ENCODE results near the gene QKI.
A peak's percentile ranks its signal among the peaks of the same experiment; 100 is the strongest.
"Not testable (repeated sequence)": the region's sequence is repeated elsewhere in the genome, so short reads cannot be mapped to it uniquely, and the experiment has no call there.

Gene QKI

DNA sequence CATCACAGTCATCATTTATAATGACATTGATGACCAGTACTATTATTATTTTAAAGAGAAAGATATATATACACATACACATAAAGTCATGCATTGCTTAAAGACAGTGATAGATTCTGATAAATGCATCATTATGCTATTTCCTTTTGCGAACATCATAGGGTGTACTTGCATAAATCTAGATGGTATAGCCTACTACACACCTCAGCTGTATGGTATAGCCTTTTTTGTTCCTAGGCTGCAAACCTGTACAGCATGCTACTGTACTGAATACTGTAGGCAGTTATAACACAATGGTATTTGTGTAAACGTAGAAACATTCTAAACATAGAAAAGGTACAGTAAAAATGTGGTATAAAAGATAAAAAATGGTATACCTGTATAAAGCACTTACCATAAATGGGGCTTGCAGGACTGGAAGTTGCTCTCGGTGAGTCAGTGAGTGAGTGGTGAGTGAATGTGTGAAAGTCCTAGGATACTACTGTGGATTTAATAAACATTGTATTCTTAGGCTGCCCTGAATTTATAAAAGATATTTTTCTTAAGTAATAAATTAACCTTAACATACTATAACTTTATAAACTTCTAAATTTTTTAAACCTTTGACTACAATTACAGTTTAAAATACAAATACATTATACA lies 23.9 kb downstream of the QKI start:
- no peak for DNase-seq

DNA sequence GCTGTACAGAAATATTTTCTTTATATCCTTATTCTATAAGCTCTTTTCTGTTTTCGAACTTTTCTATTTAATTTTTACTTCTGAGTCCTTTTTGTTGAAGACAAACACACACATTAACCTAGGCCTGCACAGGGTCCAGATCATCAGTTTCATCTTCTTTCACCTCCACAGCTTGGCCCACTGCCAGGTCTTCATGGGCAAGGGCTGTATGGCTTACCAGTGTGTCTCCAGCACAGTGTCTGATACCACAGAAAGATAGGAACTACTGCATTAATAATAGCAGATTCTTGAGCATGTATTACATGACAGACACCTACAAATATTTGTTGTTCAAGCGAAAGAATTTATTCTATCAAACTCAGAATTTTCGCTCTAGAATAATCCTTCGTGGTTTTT lies 24.4 kb downstream of the QKI start:
- peak in 9 of 51 donors; percentile 8 to 42 (median 29) for DNase-seq

DNA sequence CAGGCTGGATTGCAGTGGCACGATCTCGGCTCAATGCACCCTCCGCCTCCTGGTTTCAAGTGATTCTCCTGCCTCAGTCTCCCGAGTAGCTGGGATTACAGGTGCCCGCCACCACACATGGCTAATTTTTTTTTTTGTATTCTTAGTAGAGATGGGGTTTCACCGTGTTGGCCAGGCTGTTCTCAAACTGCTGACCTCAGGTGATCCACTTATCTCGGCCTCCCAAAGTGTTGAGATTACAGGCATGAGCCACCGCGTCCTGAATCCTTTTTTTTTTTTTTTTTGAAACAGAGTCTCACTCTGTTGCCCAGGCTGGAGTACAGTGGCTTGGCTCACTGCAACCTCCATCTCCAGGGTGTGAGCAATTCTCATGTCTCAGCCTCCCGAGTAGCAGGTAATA lies 24.9 kb downstream of the QKI start:
- not testable (repeated sequence) for DNase-seq

DNA sequence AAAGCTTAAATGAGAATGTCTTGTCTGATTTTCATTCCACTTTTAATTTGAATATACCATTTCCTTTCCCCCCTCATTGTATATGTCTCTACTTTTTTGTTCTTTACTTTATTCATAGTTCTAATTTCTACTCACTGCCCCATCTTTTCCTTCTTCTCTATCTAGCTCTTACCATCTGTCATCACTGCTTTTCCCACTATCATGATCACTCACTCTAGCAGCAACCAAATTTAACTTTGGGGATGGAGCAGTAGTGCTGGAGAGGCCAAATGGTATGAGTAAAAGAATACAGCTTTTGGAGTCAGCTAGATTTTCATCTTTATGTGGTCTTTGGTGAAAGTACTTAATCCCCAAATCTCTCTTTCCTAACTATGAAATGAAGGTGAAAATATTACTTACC lies 25.5 kb downstream of the QKI start:
- DNase-seq: no peak

DNA sequence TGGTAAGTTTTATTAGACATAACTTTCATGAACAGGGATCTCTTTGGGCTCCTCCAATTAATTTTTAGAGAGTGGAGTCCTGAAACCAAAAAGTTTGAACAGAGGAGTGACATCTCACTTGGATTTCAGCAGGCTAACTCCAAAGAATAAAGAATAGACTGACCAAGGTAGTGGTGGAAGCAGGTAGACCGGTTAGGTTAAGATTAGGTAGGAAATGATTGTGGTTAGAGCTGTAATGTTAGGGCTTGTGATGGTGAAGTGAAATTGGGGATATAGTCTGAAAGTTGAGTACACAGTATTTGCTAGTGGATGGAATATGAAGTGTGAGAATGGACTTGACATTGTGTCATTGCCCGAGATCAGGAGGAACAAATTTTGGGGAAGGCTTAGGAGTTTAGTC lies 27.8 kb downstream of the QKI start:
- no peak for DNase-seq

DNA sequence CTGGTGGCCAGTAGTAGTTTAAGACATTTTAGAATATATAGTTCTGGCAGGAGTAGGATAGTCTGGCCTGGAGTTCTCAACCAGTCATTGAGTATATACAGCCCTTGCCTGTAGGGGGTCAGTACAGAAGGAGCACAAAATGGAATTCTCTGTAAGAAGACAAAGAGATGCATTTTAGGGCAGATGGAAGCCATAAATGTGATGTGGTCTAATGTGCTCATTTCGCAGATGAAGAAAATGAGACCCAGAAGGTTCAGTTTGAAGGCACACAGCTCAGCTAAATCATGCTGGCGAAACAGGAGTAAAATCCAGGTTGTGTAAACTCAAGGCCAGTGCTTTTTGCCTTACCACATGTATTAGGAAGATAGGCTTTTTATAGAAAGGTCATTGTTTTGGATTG lies 29.6 kb downstream of the QKI start:
- no peak for DNase-seq

DNA sequence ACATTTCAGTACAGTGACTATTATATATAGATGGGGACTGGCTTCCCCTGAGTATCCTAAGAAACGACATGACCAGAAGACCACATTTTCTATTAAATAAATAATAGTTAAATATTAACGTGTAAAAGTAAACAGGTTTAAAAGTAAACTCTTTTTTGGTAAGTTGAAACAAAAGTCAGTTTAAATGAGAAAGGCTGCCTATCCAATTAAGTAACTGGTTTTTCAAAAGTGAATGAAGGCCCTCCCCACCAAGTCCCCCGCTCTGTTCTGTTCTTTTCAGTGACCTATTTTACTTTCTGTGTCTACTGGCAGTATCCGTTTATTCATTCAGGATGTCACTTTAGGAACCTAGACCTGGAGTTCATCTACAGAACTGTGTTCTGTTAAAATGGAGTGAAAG lies 32.0 kb downstream of the QKI start:
- peak in 1 of 51 donors; percentile 30 for DNase-seq

DNA sequence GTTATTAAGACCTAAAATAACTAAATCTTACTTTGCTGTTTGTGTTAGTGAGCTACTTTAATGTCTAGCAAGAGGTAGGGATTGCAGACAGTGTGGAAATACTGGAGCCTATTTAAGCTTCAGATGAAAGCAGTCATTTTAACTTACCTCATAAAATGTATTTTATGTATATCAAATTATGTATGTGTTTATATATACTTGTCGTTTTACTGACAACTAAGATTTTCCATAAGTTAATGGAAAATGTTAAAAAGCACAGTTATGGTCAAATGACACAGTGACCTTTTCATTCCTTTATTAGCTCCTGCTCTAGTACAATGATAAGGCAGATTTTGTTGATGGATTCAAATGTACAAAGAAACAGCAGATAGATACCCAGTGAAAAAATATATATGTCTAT lies 34.6 kb downstream of the QKI start:
- no peak for DNase-seq

DNA sequence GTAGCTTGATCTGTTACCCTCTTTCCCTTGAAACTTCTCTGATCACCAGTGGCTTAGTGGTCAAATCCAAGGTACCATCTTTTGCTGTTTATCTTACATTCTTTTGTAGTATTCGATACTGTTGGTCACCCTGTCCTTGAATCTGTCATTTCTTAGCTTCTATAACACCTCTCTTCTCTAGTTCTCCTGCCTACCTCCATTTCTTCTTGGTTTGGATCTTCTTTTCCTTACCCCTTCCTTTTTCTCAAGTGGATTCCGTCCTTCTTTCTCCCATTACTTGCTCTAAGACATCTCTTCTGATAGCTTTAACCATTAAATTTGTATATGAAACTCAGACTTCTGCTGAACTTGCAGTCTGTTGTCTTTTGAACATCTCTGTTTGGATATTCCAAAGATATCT lies 39.9 kb downstream of the QKI start:
- no peak for DNase-seq

DNA sequence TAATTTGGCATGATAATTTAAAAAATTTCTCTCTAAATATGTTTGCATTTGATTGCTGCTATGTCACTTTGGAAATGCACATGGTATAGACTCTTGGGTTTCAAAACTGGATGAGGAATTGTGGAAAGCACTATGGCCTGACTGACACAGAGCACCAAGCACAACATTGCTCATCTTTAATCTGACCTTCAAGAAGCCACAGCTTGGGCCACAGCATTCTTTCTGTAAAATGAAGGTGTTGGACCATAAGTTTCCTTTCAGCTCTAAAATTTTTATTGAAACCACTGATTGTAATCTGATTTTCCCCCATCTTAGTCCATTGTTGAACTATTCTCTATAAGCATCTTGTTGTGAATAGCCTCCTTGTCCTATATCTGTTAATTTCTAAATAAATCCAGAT lies 41.0 kb downstream of the QKI start:
- DNase-seq: no peak

DNA sequence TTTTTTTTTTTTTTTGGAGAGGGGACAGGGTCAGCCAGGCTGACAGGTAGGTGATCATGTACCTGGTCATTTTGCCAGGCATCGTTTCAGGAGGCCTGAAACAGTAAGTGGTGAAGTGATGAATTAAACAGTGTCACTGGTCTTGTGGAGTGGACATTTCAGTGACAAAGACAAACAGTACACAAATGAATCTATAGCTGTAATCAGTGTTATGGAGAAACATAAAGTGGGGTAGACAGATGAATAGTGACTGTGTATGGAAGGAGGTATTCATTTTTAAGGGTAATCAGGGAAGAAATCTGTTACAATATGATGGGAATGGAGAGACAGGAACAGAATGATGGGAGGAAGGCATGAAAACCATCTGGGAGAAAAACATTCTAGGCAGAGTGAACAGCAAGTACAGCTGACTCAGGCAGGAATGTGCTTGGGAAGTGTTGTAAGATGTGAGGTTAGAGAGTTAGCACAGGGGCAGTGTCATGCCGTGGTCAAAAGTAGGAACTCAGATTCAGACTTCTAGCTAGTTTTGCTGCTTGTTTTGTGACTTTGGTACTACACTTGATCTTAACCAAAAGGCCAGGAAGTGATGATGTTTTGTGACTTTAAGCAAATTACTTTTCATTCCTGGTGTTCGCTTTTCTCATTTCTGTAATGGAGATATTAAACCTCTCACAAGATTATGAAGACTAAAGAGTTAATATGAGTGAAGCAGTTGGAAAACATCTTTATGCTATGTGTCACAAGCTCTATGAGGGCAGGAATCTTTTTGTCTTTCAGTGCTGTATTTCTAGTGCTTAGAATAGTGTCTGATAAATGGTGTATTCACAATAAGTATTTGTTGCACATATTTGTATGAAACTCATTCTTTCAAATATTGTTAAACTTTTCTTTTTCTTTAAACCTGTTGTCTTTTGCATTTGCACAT lies 43.4 kb downstream of the QKI start:
- no peak for DNase-seq

DNA sequence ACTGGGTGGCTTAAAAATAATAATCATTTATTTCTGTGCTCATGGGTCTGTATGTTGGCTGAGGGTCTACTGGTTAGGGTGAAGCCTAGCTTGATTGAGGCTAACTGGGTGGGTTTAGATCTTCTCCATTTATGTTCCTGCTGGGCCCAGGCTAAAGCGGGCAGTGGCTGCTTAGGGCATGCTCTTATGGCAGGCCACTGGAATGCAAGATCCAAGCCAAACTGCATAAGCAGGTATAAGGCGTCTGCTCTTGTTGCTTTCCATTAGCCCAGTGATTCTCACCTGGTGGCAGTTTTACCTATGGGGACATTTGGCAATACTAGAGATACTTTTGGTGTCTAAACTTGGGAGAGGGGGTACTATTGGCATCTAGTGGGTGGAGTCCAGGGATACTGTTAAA lies 44.5 kb downstream of the QKI start:
- no peak for DNase-seq

DNA sequence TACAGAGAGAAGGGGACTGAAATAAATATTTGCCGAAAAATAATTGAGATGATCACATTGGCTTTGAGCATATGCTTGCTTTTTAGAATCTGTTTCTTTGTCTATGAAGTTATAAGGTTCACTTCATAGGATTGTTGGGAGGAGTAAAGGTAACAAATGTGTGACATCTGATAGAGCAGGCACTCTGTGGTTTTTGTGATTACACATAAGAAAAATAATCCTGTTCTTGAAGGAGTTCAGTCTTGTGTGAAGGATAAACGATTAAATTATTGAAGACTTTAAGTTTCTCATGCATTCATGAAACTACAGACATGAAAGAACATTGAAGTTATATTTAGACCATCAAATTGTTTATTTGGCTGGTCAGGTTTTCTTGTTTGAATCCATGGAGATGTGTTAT lies 45.0 kb downstream of the QKI start:
- no peak for DNase-seq

DNA sequence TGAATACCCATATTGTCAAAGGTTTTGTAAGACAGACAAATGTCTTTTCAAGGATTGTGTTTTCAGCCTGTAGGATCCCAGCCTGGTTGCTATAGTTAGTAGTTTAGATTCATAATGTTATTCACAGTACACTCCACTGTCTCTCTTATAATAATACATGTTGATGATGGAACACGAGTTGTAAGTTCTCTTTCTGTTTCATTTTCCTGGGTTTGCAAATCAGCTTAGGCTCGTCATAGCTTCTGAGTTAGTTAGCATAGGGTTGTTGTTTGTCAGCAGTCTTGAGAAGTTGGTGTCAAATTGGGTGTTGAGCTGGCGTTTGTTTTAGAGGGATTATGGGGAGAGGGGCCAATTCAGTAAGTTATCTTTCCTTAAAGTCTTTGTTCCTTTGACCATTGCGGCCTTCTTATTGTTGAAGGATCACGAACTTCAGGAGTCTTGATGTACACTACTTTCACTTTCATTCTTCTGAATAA lies 45.8 kb downstream of the QKI start:
- peak in 1 of 51 donors; percentile 36 for DNase-seq

DNA sequence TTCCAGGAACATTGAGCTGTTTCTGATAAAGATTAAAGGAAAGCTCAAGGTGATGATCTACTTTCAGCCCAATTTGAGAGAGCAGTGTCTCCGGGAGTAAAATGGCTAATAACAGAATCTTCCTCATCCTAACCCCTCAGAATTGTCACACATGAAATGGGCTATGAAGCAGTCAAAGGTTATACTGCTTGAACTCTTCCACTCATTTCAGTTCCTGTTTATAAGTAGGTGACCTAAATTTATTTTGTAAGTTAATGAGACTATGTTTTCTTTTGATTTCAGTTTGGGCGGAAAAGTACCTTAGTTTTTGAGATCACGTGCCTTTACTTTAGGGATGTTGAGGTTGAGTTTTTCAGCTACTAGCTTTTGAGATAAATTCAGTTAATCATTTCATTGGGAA lies 47.2 kb downstream of the QKI start:
- DNase-seq: no peak

DNA sequence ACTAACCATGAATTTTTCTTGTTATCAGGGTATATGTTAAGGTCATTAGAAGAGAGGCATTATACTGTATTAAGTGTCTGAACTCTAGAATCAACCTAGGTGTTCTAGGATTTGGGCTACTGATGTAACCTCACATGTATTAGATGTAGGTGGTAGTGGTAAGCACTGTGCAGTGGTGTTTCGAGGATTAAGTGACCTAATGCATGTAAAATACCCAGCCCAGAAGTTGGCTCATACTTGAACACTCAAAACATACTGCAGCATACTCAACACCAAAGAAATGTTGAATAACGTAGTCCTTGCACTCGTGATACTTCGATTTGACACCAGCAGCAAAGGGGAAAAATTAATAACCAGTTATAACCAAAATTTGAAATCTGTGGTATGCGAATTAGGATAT lies 48.7 kb downstream of the QKI start:
- DNase-seq: no peak

DNA sequence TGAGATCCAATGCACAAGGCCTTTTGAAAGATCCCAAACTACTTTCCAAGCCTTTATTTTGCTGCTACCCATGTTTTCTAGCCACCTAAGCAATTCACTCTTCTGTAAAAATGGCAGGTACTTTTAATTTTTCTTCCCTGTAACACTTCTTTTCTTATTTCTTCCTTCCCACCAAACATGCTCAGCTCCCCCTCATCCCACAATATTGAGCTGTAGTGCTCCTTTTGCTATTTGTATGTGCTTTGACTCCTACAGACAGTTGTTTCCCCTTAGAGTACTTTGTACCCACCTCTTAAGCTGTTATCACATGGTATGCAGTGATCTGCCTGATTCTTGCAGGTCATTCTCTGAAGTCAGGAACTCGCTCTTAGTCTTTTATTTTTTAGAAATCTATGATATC lies 49.3 kb downstream of the QKI start:
- DNase-seq: no peak

DNA sequence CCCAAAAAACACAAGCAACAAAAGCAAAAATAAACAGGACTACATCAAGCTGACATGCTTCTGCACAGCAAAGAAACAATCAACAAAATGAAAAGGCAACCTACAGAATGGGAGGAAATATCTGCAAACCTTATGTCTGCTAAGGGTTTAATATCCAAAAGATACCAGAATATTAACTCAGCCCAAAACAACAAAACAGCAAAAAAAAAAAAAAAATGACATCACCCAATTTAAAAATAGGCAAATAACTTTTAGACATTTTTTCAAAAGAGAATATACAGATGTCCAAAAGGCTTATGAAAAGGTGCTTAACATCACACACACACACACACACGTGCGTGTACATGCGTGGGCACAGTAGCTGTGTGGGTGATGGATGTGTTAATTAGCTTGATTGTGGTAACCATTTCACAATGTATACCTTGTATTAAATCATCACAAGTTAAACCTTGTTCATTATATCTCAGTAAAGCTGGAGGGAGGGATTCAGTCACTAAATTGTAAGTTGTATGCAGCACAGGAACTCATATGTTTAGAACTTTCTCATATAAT lies 52.4 kb downstream of the QKI start:
- no peak for DNase-seq

DNA sequence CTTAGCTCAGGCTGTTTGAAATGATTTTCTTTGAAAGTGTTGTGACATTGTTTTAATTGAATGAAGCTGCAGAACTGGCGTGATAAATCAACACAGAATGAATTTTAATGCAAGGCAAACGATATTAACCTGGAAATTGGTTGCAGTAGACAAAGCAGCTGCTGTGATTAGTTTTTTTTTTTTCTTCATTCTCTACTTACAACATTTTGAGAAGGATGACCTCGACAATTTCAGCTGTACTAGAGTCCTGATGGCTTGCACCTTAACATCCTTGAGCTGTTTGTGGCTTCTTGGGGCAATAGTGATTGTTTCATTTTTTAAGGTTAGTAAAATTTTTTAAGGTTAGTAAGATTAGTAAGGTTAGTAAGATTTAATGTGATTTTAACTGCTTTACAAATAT lies 54.2 kb downstream of the QKI start:
- no peak for DNase-seq

DNA sequence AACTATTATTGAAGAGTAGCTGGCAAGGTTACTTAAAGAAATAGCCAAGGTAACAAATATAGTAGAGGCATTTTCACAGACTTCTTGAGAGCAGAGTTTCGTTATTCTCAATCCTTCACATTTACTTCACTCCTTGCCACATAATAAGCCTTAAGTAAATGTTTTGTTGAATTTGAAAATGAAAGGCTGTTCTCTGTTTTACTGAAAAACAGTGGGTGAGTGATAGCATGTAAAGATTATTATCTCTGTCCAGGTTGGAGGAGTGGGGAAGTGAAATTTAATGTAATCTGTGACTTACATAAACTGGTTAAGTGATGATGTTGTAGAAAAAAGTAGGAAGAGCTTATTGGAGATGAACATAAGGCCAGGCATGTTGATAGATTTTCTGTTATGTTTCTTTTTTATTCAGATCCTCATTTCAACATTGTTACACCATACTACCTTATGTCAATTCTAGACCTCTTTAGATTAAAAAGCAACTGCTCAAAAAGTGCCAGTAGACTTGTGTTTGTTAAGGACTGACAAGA lies 55.0 kb downstream of the QKI start:
- no peak for DNase-seq

DNA sequence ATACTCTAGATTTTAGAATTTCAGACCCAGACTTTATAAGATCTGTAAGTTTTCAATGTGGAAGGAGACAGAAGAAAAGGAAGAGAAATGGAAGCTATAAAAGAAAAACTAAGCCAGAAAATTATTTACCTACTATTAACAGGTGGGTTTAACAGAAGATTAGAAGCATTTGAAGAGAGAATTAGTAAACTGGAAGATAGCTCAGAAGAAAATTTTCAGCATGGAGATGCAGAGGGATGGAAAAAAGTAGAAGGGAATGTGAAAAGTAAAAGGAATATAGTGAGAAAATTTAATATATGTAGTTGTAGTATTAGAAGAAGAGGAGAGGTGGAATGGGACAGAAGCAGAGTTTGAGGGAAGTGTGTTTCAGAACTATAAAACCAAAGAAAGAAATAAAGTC lies 56.1 kb downstream of the QKI start:
- no peak for DNase-seq

DNA sequence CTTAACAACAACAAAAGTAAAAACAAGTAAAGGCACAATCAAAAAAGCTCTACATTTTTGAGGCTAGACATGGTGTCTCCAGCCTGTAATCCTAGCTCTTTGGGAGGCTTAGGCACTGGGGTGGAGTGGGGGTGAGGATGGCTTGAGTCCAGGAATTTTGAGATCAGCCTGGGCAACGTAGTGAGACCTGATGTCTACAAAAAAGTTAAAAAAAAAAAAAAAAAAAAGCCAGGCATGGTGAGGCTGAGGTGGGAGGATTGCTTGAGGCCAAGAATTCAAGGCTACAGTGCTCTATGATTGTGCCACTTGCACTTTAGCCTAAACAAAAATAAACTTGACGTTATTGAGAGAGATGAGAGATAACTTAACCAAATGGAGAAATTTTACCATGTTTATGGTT lies 60.1 kb downstream of the QKI start:
- DNase-seq: no peak

DNA sequence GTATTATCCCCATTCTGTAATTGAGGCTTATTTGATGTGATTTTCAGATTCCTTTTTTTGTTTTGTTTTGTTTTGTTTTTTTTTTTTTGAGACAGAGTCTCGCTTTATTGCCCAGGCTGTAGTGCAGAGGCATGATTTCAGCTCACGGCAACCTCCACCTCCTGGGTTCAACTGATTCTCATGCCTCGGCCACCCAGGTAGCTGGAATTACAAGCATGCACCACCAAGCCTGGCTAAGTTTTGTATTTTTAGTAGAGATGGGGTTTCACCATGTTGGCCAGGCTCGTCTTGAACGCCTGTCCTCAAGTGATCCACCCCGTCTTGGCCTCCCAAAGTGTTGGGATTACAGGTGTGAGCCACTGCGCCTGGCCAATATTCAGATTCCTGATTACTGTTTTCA lies 62.4 kb downstream of the QKI start:
- DNase-seq: not testable (repeated sequence)
